Gastrocnemius medialis (tissue), 4 donors: ENCODE results near the gene IRX6. TPM values are rescaled to one million over a fixed set of nuclear protein-coding genes. Genes with fewer than 3 reads are reported as not detected.

Experiments used
- total RNA-seq, 4 donors: library from RNA; depleted of rRNA; stranded (reverse); fragments of >200 nt; gene quantifications; one replicate each; pipeline versions ENCODE4 v1.1.0 to v1.2.3, GENCODE V29; 2016

The IRX6 gene
- total RNA-seq, 4 donors from 2014 or later = 0.39 to 3.8 (median 1.4) TPM

Other genes with a start within 250 kb of the IRX6 start
- 100 to 1,000 TPM in 1 of 4 donors, 10 to 100 TPM in 3; 26.6 to 119 (median 55.6) TPM for gene MMP2, start 155.0 kb downstream of the IRX6 start, total RNA-seq
- 1 to 10 TPM; 1.2 to 6.7 (median 4.7) TPM for gene LPCAT2, start 184.9 kb downstream of the IRX6 start, total RNA-seq
- not detected for gene CAPNS2, start 242.5 kb downstream of the IRX6 start, total RNA-seq